Right lobe of liver (tissue), 6 donors: ENCODE measurements around the gene PPARGC1A. TPM values are rescaled to one million over a fixed set of nuclear protein-coding genes. Genes with fewer than 3 reads are reported as not detected.

Experiments used
- ATAC-seq, 4 donors: fragments of 200-7000 bp; cut with Tn5 transposase; one replicate each; pipeline ENCODE4 v1.9.1; 2020; ENCODE audit warnings: mild to moderate bottlenecking in 4 of 4, moderate library complexity in 4 of 4
- DNase-seq, 3 donors: peaks; one replicate each; pipeline ENCODE4 v3.0.0-alpha.2; 2020
- H3K27ac ChIP-seq, 3 donors: fragments of 200-600 bp; one replicate each; pipeline ENCODE4 v1.8.0; 2022
- H3K27me3 ChIP-seq, 2 donors: fragments of 200-600 bp; one replicate each; pipeline ENCODE4 v1.8.0; 2022
- H3K36me3 ChIP-seq, 4 donors: fragments of 200-600 bp; sonication (generic) in 1 of 4; one replicate each; pipeline versions ENCODE4 v1.5.1 to v1.8.0; 2017 to 2022; ENCODE audit warnings: control low read depth in 1 of 4
- H3K4me1 ChIP-seq, 4 donors: fragments of 200-600 bp; sonication (generic) in 1 of 4; one replicate each; pipeline versions ENCODE4 v1.5.1 to v1.8.0; 2017 to 2022; ENCODE audit warnings: control low read depth in 1 of 4
- H3K4me3 ChIP-seq, 3 donors: fragments of 200-600 bp; one replicate each; pipeline ENCODE4 v1.8.0; 2022
- H3K9me3 ChIP-seq, 4 donors: fragments of 200-600 bp; sonication (generic) in 1 of 4; one replicate each; pipeline versions ENCODE4 v1.5.1 to v1.8.0; 2017 to 2022; ENCODE audit warnings: control low read depth in 1 of 4
- POLR2A ChIP-seq: fragments of 450-650 bp; IDR thresholded peaks from one replicate; pipeline ENCODE4 v1.6.1; 2017; ENCODE audit warnings: antibody characterized with exemption, mild to moderate bottlenecking
- WGBS: methylation state at CpG from one replicate; pipeline ENCODE4 v1.1.6; 2018; ENCODE audit warnings: low coverage, low lambda C conversion rate; ENCODE audit not compliant: insufficient coverage; ENCODE audit errors: missing lambda C conversion rate; 5-methylcytosine and 5-hydroxymethylcytosine counted together
- intact Hi-C, 2 donors: fragments of 100-400 bp; cut with DNase I; formaldehyde crosslinking; loops; one replicate each; pipeline versions ENCODE4 v1.11.2 to v1.14.1; 2022
- total RNA-seq, 6 experiments: library from RNA; depleted of rRNA in 2 of 6; stranded (reverse); fragments of >200 nt in 2 of 6; fragmentation: NEBNext Ultra II Directional in 3 of 6; extraction: Animal tissue kit (Norgen Biotek cat#: 25700) in 3 of 6; gene quantifications; one replicate each; pipeline versions ENCODE4 v1.1.0 to v1.2.4, GENCODE V29; 2016 to 2023
- TF ChIP-seq, protein P1 (sequence below), 4 donors: fragments of 200-600 bp in 3 of 4; fragments of 450-650 bp in 1 of 4; IDR thresholded peaks; one replicate each; pipeline versions ENCODE4 v1.5.1 to v1.8.0; 2016 to 2022; ENCODE audit warnings: antibody characterized with exemption in 4 of 4, mild to moderate bottlenecking in 2 of 4
- donor health status: DM: no; HTN: yes; CAD: no.
- donor health status: DM: no; HTN: no; CAD: no.
- donor health status: DM: no; HTN: no; CAD: no.
- donor health status: DM: no; HTN: yes; CAD: no.
- donor health status: DM: no; HTN: yes; CAD: no.

PPARGC1A gene
- total RNA-seq, 6 experiments from 2014 or later, result 13.8 to 61.0 (median 37.6) TPM

DNA sequence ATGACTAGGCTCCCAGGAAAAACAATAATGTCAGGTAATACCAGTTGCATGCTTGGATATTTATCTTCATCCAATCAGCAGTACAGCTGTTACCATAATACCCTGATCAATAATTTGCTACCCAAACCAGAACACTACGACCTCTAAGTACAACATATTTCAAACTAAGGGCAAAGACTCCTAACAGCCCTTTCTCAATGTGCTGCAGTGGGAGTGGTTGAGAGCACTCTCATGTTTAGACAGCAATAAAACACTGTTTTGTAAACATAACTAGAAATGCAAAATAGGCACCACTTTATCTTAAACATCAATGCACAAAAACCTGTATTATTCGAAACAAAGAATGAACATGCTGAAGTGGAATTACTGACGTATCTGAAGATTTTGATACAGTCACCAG is 28.9 kb downstream of the PPARGC1A start:
- Histone ChIP-seq H3K4me3 (no peak overlapping the region), H3K9me3 (no peaks in the 10 kb centered on the region), H3K27me3 (no peaks in the 10 kb centered on the region), H3K27ac (no peak overlapping the region), H3K4me1 (peaks cover 0 to 63% (median 3%) of the 10 kb centered on the region in 4 donors), H3K36me3 (no peaks in the 10 kb centered on the region)
- TF ChIP-seq POLR2A, result no peak
- TF ChIP-seq, protein P1, sequence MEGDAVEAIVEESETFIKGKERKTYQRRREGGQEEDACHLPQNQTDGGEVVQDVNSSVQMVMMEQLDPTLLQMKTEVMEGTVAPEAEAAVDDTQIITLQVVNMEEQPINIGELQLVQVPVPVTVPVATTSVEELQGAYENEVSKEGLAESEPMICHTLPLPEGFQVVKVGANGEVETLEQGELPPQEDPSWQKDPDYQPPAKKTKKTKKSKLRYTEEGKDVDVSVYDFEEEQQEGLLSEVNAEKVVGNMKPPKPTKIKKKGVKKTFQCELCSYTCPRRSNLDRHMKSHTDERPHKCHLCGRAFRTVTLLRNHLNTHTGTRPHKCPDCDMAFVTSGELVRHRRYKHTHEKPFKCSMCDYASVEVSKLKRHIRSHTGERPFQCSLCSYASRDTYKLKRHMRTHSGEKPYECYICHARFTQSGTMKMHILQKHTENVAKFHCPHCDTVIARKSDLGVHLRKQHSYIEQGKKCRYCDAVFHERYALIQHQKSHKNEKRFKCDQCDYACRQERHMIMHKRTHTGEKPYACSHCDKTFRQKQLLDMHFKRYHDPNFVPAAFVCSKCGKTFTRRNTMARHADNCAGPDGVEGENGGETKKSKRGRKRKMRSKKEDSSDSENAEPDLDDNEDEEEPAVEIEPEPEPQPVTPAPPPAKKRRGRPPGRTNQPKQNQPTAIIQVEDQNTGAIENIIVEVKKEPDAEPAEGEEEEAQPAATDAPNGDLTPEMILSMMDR (IDR thresholded peaks at IDR 0.05), result no peak
- no peak for ATAC-seq
- DNase-seq, result no peak
- intact Hi-C loops, result no loop called here
- 66% methylated on average over 3 of the region's 3 CpGs for WGBS

DNA sequence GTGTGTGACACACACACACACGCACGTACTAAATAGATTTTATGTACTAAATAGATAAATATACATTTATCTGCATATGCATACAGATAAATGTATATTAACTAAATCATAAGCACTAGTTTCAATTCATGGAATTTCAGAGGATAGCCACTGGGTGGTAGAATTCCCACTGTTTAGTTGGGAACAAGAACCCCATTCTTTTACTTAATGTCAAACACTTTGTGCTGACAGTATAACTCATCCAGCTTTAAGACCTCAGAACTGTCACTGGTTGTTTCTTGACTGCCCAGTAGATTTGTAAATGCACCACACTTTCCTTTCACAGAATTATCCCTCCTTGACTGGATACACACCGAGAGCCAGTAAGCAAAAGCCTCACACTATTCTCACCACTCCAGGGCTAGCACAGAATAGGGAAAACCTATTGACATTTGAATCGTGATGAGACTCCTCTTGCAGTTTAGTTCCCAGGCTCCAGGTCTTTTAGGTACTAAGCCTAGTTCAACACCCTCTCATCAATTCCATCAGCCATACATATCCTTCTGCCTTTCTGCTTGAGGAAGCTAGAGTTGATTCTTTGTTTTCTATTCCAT is 32.4 kb downstream of the PPARGC1A start:
- H3K27me3 ChIP-seq, result no peaks in the 10 kb centered on the region
- DNase-seq (no peak), ATAC-seq (peak; percentile 36 to 61 (median 39))
- 62% methylated on average over 4 of the region's 4 CpGs for WGBS
- no peaks in the 10 kb centered on the region for H3K36me3 ChIP-seq
- H3K4me3 ChIP-seq, result no peak overlapping the region
- H3K9me3 ChIP-seq, result no peaks in the 10 kb centered on the region
- H3K4me1 ChIP-seq, result peaks cover 0 to 36% (median 3%) of the 10 kb centered on the region in 4 donors
- TF ChIP-seq POLR2A, result no peak
- TF ChIP-seq, protein P1 (IDR thresholded peaks at IDR 0.05), result peak in 2 of 4 donors; percentile 17 to 22
- no peak overlapping the region for H3K27ac ChIP-seq
- intact Hi-C loops, result no loop called here

DNA sequence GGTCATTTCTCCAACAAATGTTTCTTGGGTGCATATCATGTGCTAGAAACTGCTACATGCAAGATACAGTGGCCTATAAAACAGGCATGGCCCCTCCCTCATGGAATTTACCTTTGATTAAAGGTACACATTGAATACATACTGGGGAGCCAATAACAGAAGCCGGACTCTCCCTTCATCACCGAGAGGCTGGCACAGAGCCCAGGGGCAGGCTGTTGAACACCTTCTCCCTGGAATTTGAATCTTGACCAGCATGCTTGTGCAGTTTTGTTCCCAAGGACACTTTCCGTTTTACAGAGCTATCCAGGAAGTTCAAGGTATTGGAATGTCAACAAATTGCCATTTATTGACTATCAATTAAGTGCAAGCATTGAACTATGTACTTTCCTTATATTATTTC is 33.2 kb downstream of the PPARGC1A start:
- intact Hi-C loops, result no loop called here
- no peak for TF ChIP-seq POLR2A
- TF ChIP-seq, protein P1 (IDR thresholded peaks at IDR 0.05), result no peak
- Histone ChIP-seq H3K36me3 (no peaks in the 10 kb centered on the region), H3K9me3 (no peaks in the 10 kb centered on the region), H3K4me1 (peaks cover 0 to 27% (median 3%) of the 10 kb centered on the region in 4 donors), H3K27me3 (no peaks in the 10 kb centered on the region), H3K27ac (peak overlapping the region in 1 of 3 donors; percentile 33), H3K4me3 (no peak overlapping the region)
- DNase-seq (peak; percentile 60 to 73 (median 68)), ATAC-seq (peak in 3 of 4 donors; percentile 52 to 69 (median 62))
- 20% methylated on average over 3 of the region's 3 CpGs for WGBS

DNA sequence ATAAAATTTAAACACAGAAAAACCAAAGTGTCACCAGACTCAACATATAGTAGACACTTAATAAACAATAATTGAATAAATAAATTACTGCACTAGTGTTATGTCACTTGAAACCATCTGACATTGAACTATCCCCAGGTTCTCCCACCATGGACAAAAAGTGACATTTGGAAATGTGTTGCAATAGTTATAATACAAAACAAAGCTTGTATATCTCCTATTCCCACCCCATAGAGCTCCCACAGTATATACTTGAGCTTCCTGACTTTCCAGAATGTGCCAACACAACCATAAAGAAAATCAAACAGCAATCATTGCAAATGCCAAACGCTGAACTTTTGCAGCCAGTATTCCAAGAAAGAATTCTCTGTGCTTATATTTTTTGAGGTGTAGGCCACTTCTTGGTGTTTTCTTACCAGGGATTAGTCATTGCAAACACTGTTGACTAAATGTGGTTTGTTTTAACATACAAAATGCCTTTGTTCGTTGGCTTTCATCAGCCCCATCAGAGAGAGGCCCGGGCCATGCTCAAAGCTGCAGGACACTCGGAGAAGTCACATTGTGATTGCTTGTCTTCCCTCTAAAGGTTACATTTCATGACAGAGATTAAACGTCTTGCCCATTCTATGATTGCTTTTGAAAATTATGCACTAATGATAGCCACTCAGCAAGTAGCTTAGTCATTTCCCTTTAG is 33.8 kb downstream of the PPARGC1A start:
- Histone ChIP-seq H3K27ac (peak overlapping the region in 1 of 3 donors; percentile 10), H3K4me1 (peaks cover 0 to 22% (median 3%) of the 10 kb centered on the region in 4 donors), H3K36me3 (no peaks in the 10 kb centered on the region), H3K9me3 (no peaks in the 10 kb centered on the region), H3K27me3 (no peaks in the 10 kb centered on the region), H3K4me3 (no peak overlapping the region)
- TF ChIP-seq, protein P1 (IDR thresholded peaks at IDR 0.05), result no peak
- TF ChIP-seq POLR2A, result no peak
- ATAC-seq (no peak), DNase-seq (no peak)
- 73% methylated on average over 5 of the region's 5 CpGs for WGBS
- intact Hi-C loops, result no loop called here
